IMR-90 (cell line): ENCODE measurements around the gene ATP1A1. TPM values are rescaled to one million over a fixed set of nuclear protein-coding genes. Genes with fewer than 3 reads are reported as not detected.

Experiments used
- ATAC-seq: fragments of 200-7000 bp; cut with Tn5 transposase; 2 replicates; pipeline ENCODE4 v1.9.1; 2020; ENCODE audit warnings: low read depth, mild to moderate bottlenecking, moderate library complexity
- BruUV-seq: library from RNA; stranded (reverse); fragments of 400-500 nt; replicated peaks from 2 replicates; lab custom pipeline; 2021; lab: Mats Ljungman, UMichigan
- CTCF ChIA-PET: fragments of 300-600 bp; formaldehyde crosslinking; extraction: SDS; loops from one replicate; lab custom pipeline; 2021; ENCODE audit warnings: antibody characterized with exemption; lab: Yijun Ruan, JAX
- POLR2A ChIA-PET: fragments of 300-600 bp; sonication (Branson Sonifier 250); formaldehyde crosslinking; loops from one replicate; lab custom pipeline; 2022; ENCODE audit warnings: antibody characterized with exemption; ENCODE audit not compliant: unreplicated experiment; lab: Charles Lee
- DNase-seq: peaks from one replicate; pipeline ENCODE4 v3.0.0; 2013
- H2AFZ ChIP-seq: replicated peaks from 2 replicates; pipeline ENCODE3; 2013; ENCODE audit warnings: low read length, mild to moderate bottlenecking; ENCODE audit not compliant: poor library complexity
- H2AK5ac ChIP-seq: 2 replicates; pipeline ENCODE4 v1.6.1; 2013; ENCODE audit warnings: low read depth, low read length, inconsistent platforms
- H2AK9ac ChIP-seq: replicated peaks from 2 replicates; pipeline ENCODE3; 2013; ENCODE audit warnings: mild to moderate bottlenecking, low read depth, low read length, moderate library complexity; ENCODE audit not compliant: poor library complexity
- H2BK120ac ChIP-seq: 2 replicates; pipeline ENCODE4 v1.6.1; 2013; ENCODE audit warnings: low read depth, low read length, inconsistent platforms
- H2BK15ac ChIP-seq: 3 replicates; pipeline ENCODE4 v1.6.1; 2013; ENCODE audit warnings: low read depth, low read length, inconsistent platforms
- H2BK20ac ChIP-seq: 2 replicates; pipeline ENCODE4 v1.6.1; 2013; ENCODE audit warnings: low read depth, mild to moderate bottlenecking, inconsistent platforms, low read length, moderate library complexity
- H2BK5ac ChIP-seq: 2 replicates; pipeline ENCODE4 v1.6.1; 2013; ENCODE audit warnings: mild to moderate bottlenecking, low read depth, low read length, inconsistent platforms; ENCODE audit not compliant: poor library complexity, severe bottlenecking
- H3K14ac ChIP-seq: replicated peaks from 2 replicates; pipeline ENCODE4 v1.6.1; 2013; ENCODE audit warnings: low read depth, low read length, inconsistent platforms
- H3K18ac ChIP-seq: 2 replicates; pipeline ENCODE4 v1.6.1; 2013; ENCODE audit warnings: low read depth, low read length, control low read depth
- H3K23ac ChIP-seq: 2 replicates; pipeline ENCODE4 v1.6.1; 2013; ENCODE audit warnings: low read depth, low read length, inconsistent platforms
- H3K27ac ChIP-seq: 2 replicates; pipeline ENCODE4 v1.5.1; 2013; ENCODE audit warnings: mild to moderate bottlenecking, control low read depth, low read length; ENCODE audit not compliant: insufficient read depth
- H3K27me3 ChIP-seq: 2 replicates; pipeline ENCODE4 v1.6.1; 2013; ENCODE audit warnings: low read length; ENCODE audit not compliant: control insufficient read depth, insufficient read depth
- H3K36me3 ChIP-seq: 2 replicates; pipeline ENCODE4 v1.6.1; 2013; ENCODE audit warnings: low read length, mixed read lengths; ENCODE audit not compliant: control insufficient read depth, insufficient read depth
- H3K4ac ChIP-seq: 2 replicates; pipeline ENCODE4 v1.6.1; 2013; ENCODE audit warnings: low read depth, low read length, inconsistent platforms
- H3K4me1 ChIP-seq: 2 replicates; pipeline ENCODE4 v1.6.1; 2013; ENCODE audit warnings: low read length, mixed read lengths; ENCODE audit not compliant: control insufficient read depth, insufficient read depth
- H3K4me2 ChIP-seq: 2 replicates; pipeline ENCODE4 v1.6.1; 2013; ENCODE audit warnings: low read depth, mild to moderate bottlenecking, control low read depth, low read length, moderate library complexity
- H3K4me3 ChIP-seq: 2 replicates; pipeline ENCODE4 v1.5.1; 2013; ENCODE audit warnings: low read depth, mild to moderate bottlenecking, control low read depth, low read length, moderate library complexity; ENCODE audit not compliant: insufficient read depth
- H3K56ac ChIP-seq: 2 replicates; pipeline ENCODE4 v1.6.1; 2013; ENCODE audit warnings: low read length, inconsistent platforms; ENCODE audit not compliant: insufficient read depth; ENCODE audit errors: extremely low read depth
- H3K79me1 ChIP-seq, 2 experiments: 2 replicates each; pipeline ENCODE4 v1.6.1; 2013; ENCODE audit warnings: low read length in 2 of 2, inconsistent platforms in 1 of 2, low read depth in 1 of 2
- H3K9ac ChIP-seq: 2 replicates; pipeline ENCODE4 v1.6.1; 2013; ENCODE audit warnings: low read depth, low read length, control low read depth
- H3K9me1 ChIP-seq: 2 replicates; pipeline ENCODE4 v1.6.1; 2013; ENCODE audit warnings: low read length, inconsistent platforms; ENCODE audit not compliant: insufficient read depth
- H3K9me3 ChIP-seq: 2 replicates; pipeline ENCODE4 v1.6.1; 2013; ENCODE audit warnings: low read length; ENCODE audit not compliant: control insufficient read depth, insufficient read depth
- H4K20me1 ChIP-seq: 2 replicates; pipeline ENCODE4 v1.6.1; 2013; ENCODE audit warnings: low read length, inconsistent platforms; ENCODE audit not compliant: insufficient read depth
- H4K5ac ChIP-seq: 2 replicates; pipeline ENCODE4 v1.6.1; 2013; ENCODE audit warnings: mild to moderate bottlenecking, low read depth, low read length, control low read depth
- H4K8ac ChIP-seq, 2 experiments: 2 replicates each; pipeline ENCODE4 v1.6.1; 2013; ENCODE audit warnings: low read depth in 2 of 2, low read length in 2 of 2, control low read depth in 1 of 2, inconsistent platforms in 1 of 2
- H4K91ac ChIP-seq: 2 replicates; pipeline ENCODE4 v1.6.1; 2013; ENCODE audit warnings: low read depth, low read length, inconsistent platforms; ENCODE audit not compliant: insufficient read depth
- BHLHE40 ChIP-seq: fragments of 150-350 bp; IDR thresholded peaks from 2 replicates; pipeline ENCODE4 v1.6.1; 2016; ENCODE audit warnings: mild to moderate bottlenecking, low read depth, low read length
- CTCF ChIP-seq: conservative IDR thresholded peaks from 2 replicates; pipeline ENCODE4 v1.5.1; 2012; ENCODE audit warnings: mild to moderate bottlenecking, low read depth, low read length, improper control_type of control experiment
- ELK1 ChIP-seq: fragments of 150-350 bp; IDR thresholded peaks from 2 replicates; pipeline ENCODE4 v1.6.1; 2016; ENCODE audit warnings: low read depth, mild to moderate bottlenecking, low read length, moderate library complexity, borderline replicate concordance
- FOS ChIP-seq: fragments of 150-350 bp; IDR thresholded peaks from 2 replicates; pipeline ENCODE4 v1.6.1; 2016; ENCODE audit warnings: low read depth, low read length
- NFE2L2 ChIP-seq: fragments of 150-350 bp; IDR thresholded peaks from 2 replicates; pipeline ENCODE4 v1.6.1; 2016; ENCODE audit warnings: low read depth, mild to moderate bottlenecking, low read length
- POLR2A ChIP-seq: IDR thresholded peaks from 2 replicates; pipeline ENCODE4 v1.6.1; 2012; ENCODE audit warnings: mild to moderate bottlenecking, low read depth, low read length
- RCOR1 ChIP-seq: IDR thresholded peaks from 2 replicates; pipeline ENCODE4 v1.6.1; 2012; ENCODE audit warnings: mild to moderate bottlenecking, low read length, improper control_type of control experiment; ENCODE audit not compliant: insufficient replicate concordance
- SMC3 ChIP-seq: fragments of 150-350 bp; IDR thresholded peaks from 2 replicates; pipeline ENCODE4 v1.6.1; 2016; ENCODE audit warnings: low read depth, mild to moderate bottlenecking, antibody characterized with exemption, low read length, moderate library complexity
- USF2 ChIP-seq: fragments of 150-350 bp; IDR thresholded peaks from 2 replicates; pipeline ENCODE4 v1.6.1; 2017; ENCODE audit warnings: mild to moderate bottlenecking, antibody characterized with exemption, low read length, low read depth
- WGBS, 2 experiments: methylation state at CpG; one replicate each; pipeline versions ENCODE4 v1.1.5 to v1.1.7; 2013; ENCODE audit warnings: missing lambda C conversion rate in 2 of 2; ENCODE audit not compliant: insufficient read length in 1 of 2; ENCODE audit errors: extremely low coverage in 2 of 2; 5-methylcytosine and 5-hydroxymethylcytosine counted together
- dilution Hi-C: fragments of 300-500 bp; cut with HindIII; formaldehyde crosslinking; loops from one replicate; pipeline ENCODE4 v1.14.3; 2018; ENCODE audit warnings: low sequenced_read_pairs; ENCODE audit not compliant: unreplicated experiment
- in situ Hi-C: fragments of 300-500 bp; cut with MboI; formaldehyde crosslinking; loops from 3 replicates; pipeline ENCODE4 v1.14.3; 2019; ENCODE audit warnings: low sequenced_read_pairs, inconsistent platforms, mixed read lengths
- intact Hi-C: fragments of 100-400 bp; cut with micrococcal nuclease; formaldehyde crosslinking; loops from 2 replicates; pipeline ENCODE4 v1.10.0; 2022
- polyA plus RNA-seq, 3 experiments: library from polyadenylated mRNA; depleted of rRNA; stranded (reverse); fragments of >200 nt; gene quantifications; 2 replicates each; pipeline ENCODE4 v1.2.3, GENCODE V29; 2012; ENCODE audit warnings: low replicate concordance in 1 of 3
- total RNA-seq: library from RNA; depleted of rRNA; stranded (reverse); fragments of >200 nt; gene quantifications from 2 replicates; pipeline ENCODE4 v1.2.3, GENCODE V29; 2012

Gene ATP1A1
- total and polyA plus RNA-seq, 2 of the 4 experiments (the other 2 are of a cell fraction) = 116 to 125 TPM

- Histone ChIP-seq H3K4me2 (no peak overlapping the region), H2BK120ac (no peak overlapping the region), H2AK9ac (no peak overlapping the region), H3K14ac (no peak overlapping the region), H2BK20ac (no peak overlapping the region), H2BK5ac (no peak overlapping the region), H2BK15ac (no peak overlapping the region), H3K9me1 (no peaks in the 10 kb centered on the region), H3K27ac (no peak overlapping the region), H2AK5ac (no peak overlapping the region), H3K79me1 (no peaks in the 10 kb centered on the region), H3K18ac (no peak overlapping the region), H4K91ac (no peak overlapping the region), H4K20me1 (no peaks in the 10 kb centered on the region), H4K8ac (no peak overlapping the region), H3K4me1 (peaks cover 3% of the 10 kb centered on the region; the same call in 1 of the 2 replicates), H3K27me3 (peaks cover 11% of the 10 kb centered on the region), H3K9ac (no peak overlapping the region), H3K4ac (no peak overlapping the region), H3K56ac (no peak overlapping the region), H2AFZ (no peak overlapping the region), H3K4me3 (no peak overlapping the region), H3K23ac (no peak overlapping the region), H3K9me3 (no peaks in the 10 kb centered on the region), H4K5ac (no peak overlapping the region), H3K36me3 (no peaks in the 10 kb centered on the region)
- DNase-seq = no peak
- TF ChIP-seq FOS (no peak), RCOR1 (no peak), CTCF (no peak), POLR2A (no peak), ELK1 (no peak), SMC3 (no peak), BHLHE40 (no peak), USF2 (no peak), NFE2L2 (no peak)
- POLR2A ChIA-PET = no interaction called here
- ATAC-seq = no peak
- dilution Hi-C loops (no loop called here), in situ Hi-C loops (no loop called here), intact Hi-C loops (no loop called here)
- no TSS peak for BruUV-seq
- CTCF ChIA-PET = no interaction called here
- no CpG with 5 or more reads among the region's 2 CpGs for WGBS, 2 experiments
Measured at GRCh38 chr1:116429821-116430374, 56.9 kb downstream of the ATP1A1 start.
